Immature natural killer cell (primary cell): ENCODE measurements around the gene DUSP18. TPM values are rescaled to one million over a fixed set of nuclear protein-coding genes. Genes with fewer than 3 reads are reported as not detected.
A peak's percentile ranks its signal among the peaks of the same experiment; 100 is the strongest.

Experiments
- DNase-seq, 3 donors: peaks; one replicate each; pipeline ENCODE4 v3.0.0; 2022; ENCODE audit warnings: mixed read lengths in 1 of 3
- H3K27ac Mint-ChIP-seq, 6 donors: one replicate each; pipeline ENCODE4 v1.8.0; 2020; ENCODE audit warnings: mixed read lengths in 6 of 6, mild to moderate bottlenecking in 5 of 6, inconsistent platforms in 4 of 6, moderate library complexity in 3 of 6
- H3K27me3 Mint-ChIP-seq, 3 donors: one replicate each; pipeline ENCODE4 v1.8.0; 2020 to 2021; ENCODE audit warnings: low read depth in 3 of 3, mild to moderate bottlenecking in 3 of 3, mixed read lengths in 3 of 3, moderate library complexity in 3 of 3, inconsistent platforms in 1 of 3
- H3K36me3 Mint-ChIP-seq, 3 donors: one replicate each; pipeline ENCODE4 v1.8.0; 2020; ENCODE audit warnings: mixed read lengths in 3 of 3, inconsistent platforms in 2 of 3, mild to moderate bottlenecking in 2 of 3
- H3K4me1 Mint-ChIP-seq, 2 donors: one replicate each; pipeline ENCODE4 v1.8.0; 2020; ENCODE audit warnings: inconsistent platforms in 2 of 2, mild to moderate bottlenecking in 2 of 2, mixed read lengths in 2 of 2, moderate library complexity in 1 of 2
- H3K4me3 Mint-ChIP-seq, 5 donors: one replicate each; pipeline ENCODE4 v1.8.0; 2020; ENCODE audit warnings: mild to moderate bottlenecking in 5 of 5, mixed read lengths in 5 of 5, inconsistent platforms in 3 of 5, moderate library complexity in 3 of 5
- H3K9me3 Mint-ChIP-seq, 6 donors: one replicate each; pipeline ENCODE4 v1.8.0; 2020; ENCODE audit warnings: mild to moderate bottlenecking in 6 of 6, mixed read lengths in 6 of 6, inconsistent platforms in 4 of 6, moderate library complexity in 3 of 6
- polyA plus RNA-seq, 3 donors: library from polyadenylated mRNA; unstranded; fragments of 300-500 nt; fragmentation: Illumina TruSeq; gene quantifications; one replicate each; pipeline ENCODE4 v1.2.3, GENCODE V29; 2021

The DUSP18 gene
- polyA plus RNA-seq, 3 donors from 2014 or later: 4.6 to 8.6 (median 4.7) TPM

- Mint-ChIP-seq H3K4me3 (peak overlapping the region; percentile 94 to 96 (median 95)), H3K27ac (peak overlapping the region; percentile 57 to 96 (median 90)), H3K4me1 (peaks cover 20 to 32% of the 10 kb centered on the region in 2 donors), H3K27me3 (peaks cover 9 to 13% (median 13%) of the 10 kb centered on the region in 3 donors), H3K9me3 (no peaks in the 10 kb centered on the region), H3K36me3 (peaks cover 8 to 19% (median 15%) of the 10 kb centered on the region in 3 donors)
- DNase-seq: no peak
These were observed 575 bp downstream of the DUSP18 start for GRCh38 chr22:30667107-30667493.

- no peak for DNase-seq
- Mint-ChIP-seq H3K4me3 (peak overlapping the region in 4 of 5 donors; percentile 61 to 96 (median 81)), H3K27ac (peak overlapping the region in 4 of 6 donors; percentile 17 to 86 (median 56))
These were observed 1.9 kb downstream of the DUSP18 start for GRCh38 chr22:30665786-30666185.

GRCh38 chr22:30665266-30665665 is 2.4 kb downstream of the DUSP18 start:
- peak overlapping the region in 3 of 6 donors; percentile 12 to 28 (median 17) for H3K27ac Mint-ChIP-seq
- peaks cover 11 to 13% (median 13%) of the 10 kb centered on the region in 3 donors for H3K27me3 Mint-ChIP-seq
- H3K4me3 Mint-ChIP-seq: no peak overlapping the region
- H3K36me3 Mint-ChIP-seq: peaks cover 14 to 22% (median 18%) of the 10 kb centered on the region in 3 donors
- no peaks in the 10 kb centered on the region for H3K9me3 Mint-ChIP-seq
- peaks cover 20 to 32% of the 10 kb centered on the region in 2 donors for H3K4me1 Mint-ChIP-seq
- DNase-seq: no peak

More at GRCh38 chr22:30665786-30666185, 1.9 kb downstream of the DUSP18 start:
- Mint-ChIP-seq H3K27me3 (peaks cover 10 to 13% (median 13%) of the 10 kb centered on the region in 3 donors), H3K9me3 (no peaks in the 10 kb centered on the region), H3K36me3 (peaks cover 11 to 19% (median 15%) of the 10 kb centered on the region in 3 donors), H3K4me1 (peaks cover 20 to 32% of the 10 kb centered on the region in 2 donors)

GRCh38 chr22:30664798-30665197 is 2.9 kb downstream of the DUSP18 start:
- Mint-ChIP-seq H3K36me3 (peaks cover 19 to 27% (median 22%) of the 10 kb centered on the region in 3 donors), H3K27me3 (peaks cover 11 to 13% (median 13%) of the 10 kb centered on the region in 3 donors), H3K4me1 (peaks cover 20 to 32% of the 10 kb centered on the region in 2 donors), H3K9me3 (no peaks in the 10 kb centered on the region), H3K27ac (peak overlapping the region in 2 of 6 donors; percentile 21 to 28), H3K4me3 (no peak overlapping the region)
- DNase-seq: no peak

- H3K36me3 Mint-ChIP-seq: peaks cover 20 to 30% (median 22%) of the 10 kb centered on the region in 3 donors
- no peak for DNase-seq
- H3K27me3 Mint-ChIP-seq: peaks cover 0 to 4% (median 3%) of the 10 kb centered on the region in 3 donors
- H3K9me3 Mint-ChIP-seq: no peaks in the 10 kb centered on the region
- no peak overlapping the region for H3K4me3 Mint-ChIP-seq
- H3K27ac Mint-ChIP-seq: no peak overlapping the region
- H3K4me1 Mint-ChIP-seq: peaks cover 8 to 18% of the 10 kb centered on the region in 2 donors
These were observed 5.6 kb downstream of the DUSP18 start for GRCh38 chr22:30662040-30662439.

- H3K4me3 Mint-ChIP-seq: no peak overlapping the region
- H3K4me1 Mint-ChIP-seq: peaks cover 0 to 5% of the 10 kb centered on the region in 2 donors
- DNase-seq: no peak
- H3K27me3 Mint-ChIP-seq: no peaks in the 10 kb centered on the region
- no peak overlapping the region for H3K27ac Mint-ChIP-seq
- no peaks in the 10 kb centered on the region for H3K9me3 Mint-ChIP-seq
- H3K36me3 Mint-ChIP-seq: peaks cover 7 to 14% (median 9%) of the 10 kb centered on the region in 3 donors
These were observed 12.1 kb downstream of the DUSP18 start for GRCh38 chr22:30655532-30655931.

- Mint-ChIP-seq H3K27me3 (peaks cover 0 to 2% (median 0%) of the 10 kb centered on the region in 3 donors), H3K4me1 (peaks cover 0 to 5% of the 10 kb centered on the region in 2 donors), H3K4me3 (no peak overlapping the region), H3K27ac (no peak overlapping the region), H3K9me3 (no peaks in the 10 kb centered on the region), H3K36me3 (peaks cover 0 to 3% (median 0%) of the 10 kb centered on the region in 3 donors)
- no peak for DNase-seq
These were observed 13.3 kb downstream of the DUSP18 start for GRCh38 chr22:30654361-30654760.

GRCh38 chr22:30652852-30653251 is 14.8 kb downstream of the DUSP18 start:
- no peak for DNase-seq
- H3K4me3 Mint-ChIP-seq: no peak overlapping the region
- H3K27me3 Mint-ChIP-seq: peaks cover 0 to 2% (median 0%) of the 10 kb centered on the region in 3 donors
- H3K36me3 Mint-ChIP-seq: peaks cover 0 to 3% (median 0%) of the 10 kb centered on the region in 3 donors
- H3K27ac Mint-ChIP-seq: no peak overlapping the region
- H3K9me3 Mint-ChIP-seq: no peaks in the 10 kb centered on the region
- H3K4me1 Mint-ChIP-seq: peaks cover 0 to 5% of the 10 kb centered on the region in 2 donors

GRCh38 chr22:30650508-30651116 is 17.1 kb downstream of the DUSP18 start:
- Mint-ChIP-seq H3K36me3 (peaks cover 0 to 2% (median 0%) of the 10 kb centered on the region in 3 donors), H3K27me3 (peaks cover 0 to 2% (median 0%) of the 10 kb centered on the region in 3 donors), H3K4me3 (no peak overlapping the region), H3K4me1 (peaks cover 0 to 5% of the 10 kb centered on the region in 2 donors), H3K9me3 (no peaks in the 10 kb centered on the region), H3K27ac (no peak overlapping the region)
- DNase-seq: no peak

GRCh38 chr22:30649430-30650007 is 18.2 kb downstream of the DUSP18 start:
- peak in 1 of 3 donors; percentile 7 for DNase-seq
- Mint-ChIP-seq H3K36me3 (no peaks in the 10 kb centered on the region), H3K27me3 (peaks cover 0 to 2% (median 0%) of the 10 kb centered on the region in 3 donors), H3K27ac (no peak overlapping the region), H3K9me3 (no peaks in the 10 kb centered on the region), H3K4me3 (no peak overlapping the region), H3K4me1 (peaks cover 0 to 5% of the 10 kb centered on the region in 2 donors)

- no peak for DNase-seq
- H3K9me3 Mint-ChIP-seq: no peaks in the 10 kb centered on the region
- H3K4me3 Mint-ChIP-seq: no peak overlapping the region
- peaks cover 0 to 2% (median 0%) of the 10 kb centered on the region in 3 donors for H3K27me3 Mint-ChIP-seq
- peaks cover 0 to 5% of the 10 kb centered on the region in 2 donors for H3K4me1 Mint-ChIP-seq
- no peaks in the 10 kb centered on the region for H3K36me3 Mint-ChIP-seq
- peak overlapping the region in 1 of 6 donors; percentile 17 for H3K27ac Mint-ChIP-seq
These were observed 18.9 kb downstream of the DUSP18 start for GRCh38 chr22:30648825-30649224.

- H3K27me3 Mint-ChIP-seq: peaks cover 0 to 2% (median 0%) of the 10 kb centered on the region in 3 donors
- no peaks in the 10 kb centered on the region for H3K36me3 Mint-ChIP-seq
- H3K4me1 Mint-ChIP-seq: peaks cover 0 to 2% of the 10 kb centered on the region in 2 donors
- no peak overlapping the region for H3K4me3 Mint-ChIP-seq
- no peak for DNase-seq
- H3K9me3 Mint-ChIP-seq: no peaks in the 10 kb centered on the region
- no peak overlapping the region for H3K27ac Mint-ChIP-seq
These were observed 20.1 kb downstream of the DUSP18 start for GRCh38 chr22:30647536-30647935.

- no peaks in the 10 kb centered on the region for H3K36me3 Mint-ChIP-seq
- no peak for DNase-seq
- H3K9me3 Mint-ChIP-seq: no peaks in the 10 kb centered on the region
- no peaks in the 10 kb centered on the region for H3K4me1 Mint-ChIP-seq
- H3K4me3 Mint-ChIP-seq: no peak overlapping the region
- no peak overlapping the region for H3K27ac Mint-ChIP-seq
- peaks cover 0 to 2% (median 0%) of the 10 kb centered on the region in 3 donors for H3K27me3 Mint-ChIP-seq
These were observed 21.0 kb downstream of the DUSP18 start for GRCh38 chr22:30646518-30647160.
